Activated CD4-positive, alpha-beta T cell treated with anti-CD3 and anti-CD28 coated beads for 24 hours (primary cell): ENCODE results near the gene SERGEF.

ENCODE experiments used
- DNase-seq, 2 donors: peaks; one replicate each; pipeline ENCODE4 v3.0.0-alpha.2; 2020; ENCODE audit warnings: low read depth in 2 of 2

SERGEF gene

GRCh38 chr11:17813391-17814059, 199.3 kb downstream of the SERGEF start:
- no peak for DNase-seq

GRCh38 chr11:17812865-17813187, 200.0 kb downstream of the SERGEF start:
- no peak for DNase-seq

GRCh38 chr11:17812091-17812864, 200.6 kb downstream of the SERGEF start:
- DNase-seq: no peak

- no peak for DNase-seq
These were observed 201.5 kb downstream of the SERGEF start for GRCh38 chr11:17811352-17811751.

GRCh38 chr11:17810746-17811145, 202.1 kb downstream of the SERGEF start:
- DNase-seq: no peak

- DNase-seq: no peak
These were observed 202.8 kb downstream of the SERGEF start for GRCh38 chr11:17810041-17810440.

GRCh38 chr11:17807034-17807433, 205.8 kb downstream of the SERGEF start:
- no peak for DNase-seq

- DNase-seq: no peak
These were observed 207.0 kb downstream of the SERGEF start for GRCh38 chr11:17805873-17806272.

GRCh38 chr11:17805043-17805442, 207.8 kb downstream of the SERGEF start:
- no peak for DNase-seq

GRCh38 chr11:17803754-17804334, 209.0 kb downstream of the SERGEF start:
- DNase-seq: no peak

GRCh38 chr11:17802491-17802890, 210.4 kb downstream of the SERGEF start:
- DNase-seq: no peak

GRCh38 chr11:17801166-17801565, 211.7 kb downstream of the SERGEF start:
- DNase-seq: no peak

GRCh38 chr11:17799147-17799546, 213.7 kb downstream of the SERGEF start:
- DNase-seq: no peak

- no peak for DNase-seq
These were observed 214.1 kb downstream of the SERGEF start for GRCh38 chr11:17798716-17799115.

- no peak for DNase-seq
These were observed 214.6 kb downstream of the SERGEF start for GRCh38 chr11:17798253-17798652.

GRCh38 chr11:17796154-17796553, 216.7 kb downstream of the SERGEF start:
- DNase-seq: no peak

- DNase-seq: no peak
These were observed 217.9 kb downstream of the SERGEF start for GRCh38 chr11:17794981-17795380.

- no peak for DNase-seq
These were observed 219.1 kb downstream of the SERGEF start for GRCh38 chr11:17793642-17794170.

GRCh38 chr11:17792161-17792560, 220.7 kb downstream of the SERGEF start:
- no peak for DNase-seq

GRCh38 chr11:17791144-17791543, 221.7 kb downstream of the SERGEF start:
- no peak for DNase-seq

- DNase-seq: no peak
These were observed 222.4 kb downstream of the SERGEF start for GRCh38 chr11:17790453-17790852.

GRCh38 chr11:17788084-17788483, 224.8 kb downstream of the SERGEF start:
- no peak for DNase-seq
